ENCODE measurements around the gene ITGB3.

DNA sequence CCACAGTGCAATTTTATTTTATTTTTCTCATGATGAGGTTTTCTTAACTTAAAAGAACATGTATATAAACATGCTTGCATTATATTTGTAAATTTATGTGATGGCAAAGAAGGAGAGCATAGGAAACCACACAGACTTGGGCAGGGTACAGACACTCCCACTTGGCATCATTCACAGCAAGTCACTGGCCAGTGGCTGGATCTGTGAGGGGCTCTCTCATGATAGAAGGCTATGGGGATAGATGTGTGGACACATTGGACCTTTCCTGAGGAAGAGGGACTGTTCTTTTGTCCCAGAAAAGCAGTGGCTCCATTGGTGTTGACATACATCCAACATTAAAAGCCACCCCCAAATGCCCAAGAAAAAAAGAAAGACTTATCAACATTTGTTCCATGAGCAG lies 57.8 kb downstream of the ITGB3 start:
- TF ChIP-seq CTCF (IDR thresholded peaks at IDR 0.05) (no peak), POLR2A (IDR thresholded peaks at IDR 0.05; ENCODE audit: low read depth) (no peak), POLR2AphosphoS5 (IDR thresholded peaks at IDR 0.05) (no peak)

All from esophagus muscularis mucosa (tissue), 3 donors.